Hippocampal formation (tissue), 2 donors: Measurements from ENCODE around the gene GLT6D1.

Experiments used
- DNase-seq, 2 donors: peaks; one replicate each; lab custom pipeline; 2025; lab: John Stamatoyannopoulos, UW

The GLT6D1 gene

GRCh38 chr9:135622415-135623020, 16.8 kb downstream of the GLT6D1 start:
- no peak for DNase-seq

GRCh38 chr9:135620558-135620957, 18.8 kb downstream of the GLT6D1 start:
- DNase-seq = no peak

GRCh38 chr9:135619599-135619886, 19.8 kb downstream of the GLT6D1 start:
- DNase-seq = no peak

- DNase-seq = no peak
Measured at GRCh38 chr9:135618866-135619598, 20.3 kb downstream of the GLT6D1 start.

- DNase-seq = no peak
Measured at GRCh38 chr9:135617991-135618411, 21.3 kb downstream of the GLT6D1 start.

- DNase-seq = no peak
Measured at GRCh38 chr9:135617538-135617900, 21.8 kb downstream of the GLT6D1 start.

- DNase-seq = no peak
Measured at GRCh38 chr9:135616619-135617537, 22.5 kb downstream of the GLT6D1 start.

- DNase-seq = no peak
Measured at GRCh38 chr9:135615666-135616618, 23.4 kb downstream of the GLT6D1 start.

- DNase-seq = no peak
Measured at GRCh38 chr9:135614821-135615665, 24.3 kb downstream of the GLT6D1 start.

- no peak for DNase-seq
Measured at GRCh38 chr9:135613946-135614805, 25.2 kb downstream of the GLT6D1 start.

- DNase-seq = no peak
Measured at GRCh38 chr9:135612981-135613910, 26.1 kb downstream of the GLT6D1 start.

- no peak for DNase-seq
Measured at GRCh38 chr9:135612437-135612836, 26.9 kb downstream of the GLT6D1 start.

- DNase-seq = no peak
Measured at GRCh38 chr9:135611875-135612209, 27.5 kb downstream of the GLT6D1 start.

- no peak for DNase-seq
Measured at GRCh38 chr9:135611142-135611874, 28.0 kb downstream of the GLT6D1 start.

GRCh38 chr9:135610290-135611141, 28.8 kb downstream of the GLT6D1 start:
- DNase-seq = no peak

GRCh38 chr9:135609366-135609955, 29.9 kb downstream of the GLT6D1 start:
- no peak for DNase-seq

GRCh38 chr9:135608999-135609317, 30.4 kb downstream of the GLT6D1 start:
- DNase-seq = no peak
